ENCODE measurements around the gene TTLL10.
"Not testable (repeated sequence)": the region's sequence is repeated elsewhere in the genome, so short reads cannot be mapped to it uniquely, and the experiment has no call there.

TTLL10 gene

GRCh38 chr1:1194723-1195122, 21.0 kb downstream of the TTLL10 start:
- no peak for DNase-seq (ENCODE audit: low read depth)

DNA sequence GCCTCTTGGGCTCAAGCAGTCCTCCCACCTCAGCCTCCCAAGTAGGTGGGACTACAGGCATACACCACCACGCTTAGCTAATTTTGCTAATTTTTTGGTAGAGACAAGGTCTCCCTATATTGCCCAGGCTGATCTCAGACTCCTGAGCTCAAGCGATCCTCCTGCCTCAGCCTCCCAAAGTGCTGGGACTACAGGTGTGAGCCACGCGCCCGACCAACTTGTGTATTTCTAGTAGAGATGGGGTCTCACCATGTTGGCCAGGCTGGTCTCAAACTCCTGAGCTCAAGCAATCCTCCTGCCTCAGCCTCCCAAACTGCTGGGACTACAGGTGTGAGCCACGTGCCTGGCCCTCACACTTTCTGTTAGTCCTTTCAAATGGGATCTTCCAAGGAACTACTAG, 22.0 kb downstream of the TTLL10 start:
- not testable (repeated sequence) for DNase-seq (ENCODE audit: low read depth)

DNA sequence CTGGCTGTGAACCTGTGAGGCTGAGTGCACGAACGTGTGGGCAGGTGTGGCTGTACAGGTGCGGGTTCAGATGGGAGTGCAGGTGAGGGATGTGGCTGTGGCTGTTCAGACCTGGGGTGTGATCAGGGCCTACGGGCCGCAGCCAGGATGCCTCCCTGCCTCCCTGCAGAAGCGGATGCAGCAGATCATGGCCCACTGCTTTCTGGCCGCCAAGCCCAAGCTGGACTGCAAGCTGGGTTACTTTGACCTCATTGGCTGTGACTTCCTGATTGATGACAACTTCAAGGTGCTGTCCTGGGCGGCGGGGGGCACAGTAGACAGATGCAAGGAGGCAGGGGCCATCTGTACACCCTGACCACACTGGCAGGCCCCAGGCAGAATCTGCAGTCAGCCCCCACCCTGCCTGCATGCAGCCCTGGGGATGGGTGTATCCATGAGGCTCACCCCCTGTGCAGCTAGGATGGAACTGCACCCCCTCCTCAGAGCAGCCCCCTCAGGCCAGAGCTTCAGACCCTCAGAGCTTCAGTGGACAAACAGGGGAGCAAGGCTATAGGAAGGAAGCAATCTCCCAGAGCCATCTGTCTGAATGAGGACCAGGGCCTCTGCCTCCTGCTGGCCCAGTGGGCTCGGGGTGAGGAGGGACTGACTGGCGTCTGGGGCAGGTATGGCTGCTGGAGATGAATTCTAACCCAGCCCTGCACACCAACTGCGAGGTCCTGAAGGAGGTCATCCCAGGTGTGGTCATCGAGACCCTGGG, 22.9 kb downstream of the TTLL10 start:
- DNase-seq (ENCODE audit: low read depth) = no peak

- no peak for DNase-seq (ENCODE audit: low read depth)
Measured at GRCh38 chr1:1197188-1197500, 23.5 kb downstream of the TTLL10 start.

- DNase-seq (ENCODE audit: low read depth) = no peak
Measured at GRCh38 chr1:1197551-1198422, 24.1 kb downstream of the TTLL10 start.

- no peak for DNase-seq (ENCODE audit: low read depth)
Measured at GRCh38 chr1:1198423-1199140, 24.9 kb downstream of the TTLL10 start.

- DNase-seq (ENCODE audit: low read depth) = no peak
Measured at GRCh38 chr1:1199141-1199960, 25.7 kb downstream of the TTLL10 start.

- no peak for DNase-seq (ENCODE audit: low read depth)
Measured at GRCh38 chr1:1199961-1200875, 26.5 kb downstream of the TTLL10 start.

DNA sequence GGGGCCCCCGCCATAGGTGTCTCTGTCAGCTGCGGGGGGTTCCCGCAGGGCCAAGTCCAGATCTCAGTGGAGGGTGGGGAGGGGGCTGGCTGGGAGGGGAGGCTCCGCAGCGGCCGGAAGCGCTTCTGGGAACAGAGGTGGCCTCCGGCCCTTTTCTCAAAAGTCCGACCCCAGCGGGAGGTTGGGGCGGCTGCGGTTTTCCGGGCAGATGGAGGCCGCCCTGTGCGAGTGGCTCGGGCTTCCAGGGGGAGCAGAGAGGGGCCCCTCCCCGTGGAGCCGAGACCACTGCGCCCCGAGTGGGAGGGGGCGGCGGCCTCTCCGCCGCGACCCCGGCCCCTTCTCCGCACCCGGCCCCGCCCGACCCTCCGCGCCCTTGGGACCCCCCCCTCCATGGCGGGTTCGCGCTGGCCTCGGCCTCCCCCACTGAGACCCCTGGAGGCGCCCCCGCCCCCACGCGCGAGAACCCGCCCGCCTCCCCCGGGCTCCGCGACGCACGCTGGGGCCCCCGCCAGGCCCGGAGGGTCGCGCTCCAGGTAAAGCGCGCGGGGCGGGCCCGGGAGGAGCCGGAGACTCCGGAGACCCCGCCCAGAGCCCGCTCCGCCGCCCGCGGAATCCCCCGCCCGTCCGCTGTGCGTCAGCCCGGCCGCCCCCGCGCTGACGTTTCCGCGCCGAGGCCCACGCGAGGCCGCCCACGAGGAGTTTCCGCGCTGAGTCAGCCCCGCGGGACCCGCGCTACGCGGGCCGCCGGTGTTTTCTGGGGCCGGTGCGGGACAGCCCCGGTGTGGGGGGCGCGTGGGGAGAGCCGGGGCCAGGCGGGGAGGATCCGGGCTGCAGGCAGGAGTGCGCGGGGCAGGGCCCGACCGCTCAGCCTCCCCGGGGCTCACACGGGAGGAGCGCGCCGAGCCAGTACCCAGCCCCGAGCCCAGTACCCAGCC, 27.5 kb downstream of the TTLL10 start:
- DNase-seq (ENCODE audit: low read depth) = peak; percentile 66

- DNase-seq (ENCODE audit: low read depth) = no peak
Measured at GRCh38 chr1:1202831-1203560, 29.3 kb downstream of the TTLL10 start.

DNA sequence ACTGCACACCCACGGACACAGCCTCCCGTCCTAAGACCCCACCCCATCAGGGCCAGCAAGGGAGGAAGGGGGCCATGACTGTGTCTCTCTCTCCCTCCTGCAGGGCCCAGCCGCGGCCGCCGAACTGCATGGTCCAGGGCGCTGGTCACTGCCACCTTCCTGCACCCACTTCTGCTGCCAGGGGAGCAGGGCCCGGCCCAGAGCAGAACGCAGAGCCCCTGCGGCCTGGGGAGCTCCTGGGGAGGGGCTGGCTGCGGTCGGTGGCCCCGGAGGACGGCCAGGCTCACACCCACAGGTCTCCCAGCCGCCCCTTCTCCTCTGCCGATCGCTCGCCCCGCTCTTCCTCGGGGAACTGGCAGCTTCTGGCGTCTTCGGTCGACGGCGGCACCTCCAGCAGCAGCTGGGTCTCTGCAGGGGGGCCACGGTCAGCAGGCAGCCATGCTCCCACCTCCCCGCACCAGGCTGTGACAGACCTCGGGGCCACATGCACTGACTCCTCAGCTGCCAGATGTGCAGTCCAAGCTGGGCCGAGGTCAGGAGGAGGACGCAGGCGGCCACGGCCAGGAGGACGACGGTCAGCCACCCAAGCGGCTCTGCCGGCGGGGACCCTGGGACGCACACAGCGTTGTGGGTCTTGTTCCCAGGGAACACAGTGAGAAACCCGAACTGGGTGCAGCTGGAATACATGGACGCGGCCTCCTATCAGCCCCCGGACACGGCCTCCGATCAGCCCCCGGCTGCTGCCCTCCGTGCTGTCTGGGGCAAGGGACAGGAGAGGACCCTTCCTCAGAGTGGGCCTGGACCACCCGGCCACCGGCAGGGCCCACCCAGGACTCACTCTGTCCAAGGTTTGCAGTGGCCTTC, 30.1 kb downstream of the TTLL10 start:
- no peak for DNase-seq (ENCODE audit: low read depth)

- no peak for DNase-seq (ENCODE audit: low read depth)
Measured at GRCh38 chr1:1204425-1204920, 30.8 kb downstream of the TTLL10 start.

- no peak for DNase-seq (ENCODE audit: low read depth)
Measured at GRCh38 chr1:1204998-1205768, 31.5 kb downstream of the TTLL10 start.

DNA sequence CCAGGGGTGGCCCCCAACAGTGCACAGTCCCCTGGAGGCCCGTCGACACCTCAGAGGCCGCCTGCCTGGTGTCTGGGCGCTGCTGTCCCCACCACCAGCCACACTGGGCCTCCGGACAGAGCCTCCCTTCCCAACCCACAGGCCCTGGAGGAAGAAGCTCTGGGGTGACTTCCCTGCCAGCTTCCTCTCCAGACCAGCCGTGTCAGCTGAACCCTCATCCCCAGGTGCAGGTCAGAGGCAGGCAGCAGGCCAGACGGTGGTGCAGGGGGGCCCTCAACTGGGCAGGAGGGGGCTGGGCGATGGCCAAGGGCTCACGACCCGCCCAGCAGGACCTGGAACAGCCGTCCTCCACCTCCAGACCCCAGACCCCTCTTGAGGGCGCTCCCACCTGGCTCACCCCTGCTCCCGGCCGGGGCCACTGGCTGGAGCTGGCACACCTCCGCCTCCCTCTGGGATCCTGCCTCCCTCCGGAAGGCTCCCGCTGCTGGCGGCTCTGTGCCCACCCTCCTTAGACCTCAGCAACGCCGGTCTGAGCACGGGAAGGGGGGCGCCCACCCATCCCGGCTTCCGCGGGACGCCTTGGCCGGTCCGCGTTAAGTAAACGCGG, 32.2 kb downstream of the TTLL10 start:
- no peak for DNase-seq (ENCODE audit: low read depth)

GRCh38 chr1:1206376-1206965, 32.8 kb downstream of the TTLL10 start, which contains the start of gene TNFRSF18:
Gene TNFRSF18 (minus strand): TSS chr1:1206592. CDS start chr1:1206571, 21 bp downstream.
- DNase-seq (ENCODE audit: low read depth) = no peak

DNA sequence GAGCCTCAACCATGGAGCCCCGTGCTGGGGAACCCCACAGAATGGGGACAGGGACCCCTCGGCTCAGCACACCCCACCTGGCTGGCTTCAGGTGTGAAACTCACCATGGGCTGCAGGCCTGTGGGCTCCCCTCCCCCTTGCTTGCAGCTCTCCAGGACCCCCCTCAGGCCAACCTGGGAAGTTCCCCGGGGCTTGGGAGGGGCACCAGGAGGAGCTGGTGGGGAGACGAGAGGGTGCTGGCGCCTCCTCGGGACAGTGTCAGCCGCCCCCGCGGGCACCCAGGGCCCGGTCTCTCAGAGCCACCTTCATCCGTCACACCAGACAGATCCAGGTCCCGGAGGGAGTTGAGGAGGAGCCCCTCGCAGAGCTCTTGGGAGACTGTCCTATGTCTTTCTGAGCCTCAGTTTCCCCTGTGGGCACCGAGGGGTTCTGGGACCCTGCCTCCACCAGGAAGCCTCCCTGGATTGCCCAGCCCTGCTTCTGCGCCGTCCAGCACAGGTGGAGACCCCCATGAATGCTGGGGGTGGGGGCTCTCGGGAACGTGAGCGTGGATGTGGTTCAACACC, 33.4 kb downstream of the TTLL10 start:
- DNase-seq (ENCODE audit: low read depth) = no peak
